GM13977 (cell line): ENCODE results near the gene CCDC188.

Experiments used
- DNase-seq: peaks from one replicate; pipeline ENCODE4 v3.0.0; 2012; ENCODE audit warnings: low spot score
- CTCF ChIP-seq: IDR thresholded peaks from 2 replicates; pipeline ENCODE4 v1.5.1; 2012; ENCODE audit warnings: mild to moderate bottlenecking, control low read depth; ENCODE audit not compliant: insufficient read depth; ENCODE audit errors: extremely low read depth, missing control alignments
- in situ Hi-C: fragments of 300-500 bp; cut with MboI; formaldehyde crosslinking; loops from one replicate; pipeline ENCODE4 v1.12.0; 2022; ENCODE audit warnings: low sequenced_read_pairs, low pct_unique_long_range_greater_than_20kb, mixed read lengths, inconsistent platforms; ENCODE audit not compliant: unreplicated experiment

Gene CCDC188

DNA sequence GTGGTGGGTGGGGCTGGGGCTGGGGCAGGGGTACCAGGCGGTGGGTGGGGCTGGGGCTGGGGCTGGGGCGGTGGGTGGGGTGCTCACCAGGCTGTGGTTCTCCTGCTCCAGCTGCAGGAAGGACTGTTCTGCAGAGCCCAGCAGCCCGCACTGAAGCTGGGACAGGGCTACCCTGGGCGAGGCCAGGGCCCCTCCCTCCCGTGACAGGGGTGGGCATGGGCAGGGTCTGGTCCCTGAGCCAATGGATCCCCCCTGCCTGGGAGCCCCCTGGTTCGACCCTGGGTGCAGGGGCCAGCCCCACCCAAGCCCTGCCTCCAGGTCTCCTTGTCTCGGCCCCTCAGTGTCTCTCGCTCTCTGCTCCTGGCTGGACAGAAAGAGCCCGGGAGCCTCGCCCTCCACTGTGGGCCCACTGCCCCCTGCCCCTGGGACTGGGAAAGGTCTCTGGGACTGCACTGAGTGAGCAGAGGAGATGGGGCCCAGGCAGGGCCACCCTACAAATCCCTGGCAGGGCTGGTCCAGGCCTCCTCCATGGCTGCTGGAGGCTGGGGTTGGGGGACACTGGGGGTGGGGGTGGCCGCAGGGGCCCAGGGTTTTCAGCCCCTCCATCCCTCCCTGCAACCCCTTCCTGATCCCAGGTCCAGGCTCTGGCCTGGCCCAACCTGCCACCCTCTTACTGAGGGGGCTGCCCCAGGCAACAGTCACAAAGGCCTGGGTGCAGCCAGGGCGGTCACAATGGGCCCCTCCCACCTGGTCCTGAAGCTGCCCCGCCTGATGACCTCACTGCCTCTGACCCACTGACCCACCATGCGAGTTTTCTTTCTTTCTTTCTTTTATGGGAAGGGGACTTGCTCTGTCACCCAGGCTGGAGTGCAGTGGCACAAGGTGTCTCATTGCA lies at the start of gene CCDC188:
TSS of gene CCDC188 (minus strand) at position 675 of the 895 bp plus-strand sequence. CDS start at position 606, 69 bp downstream.
- in situ Hi-C loops: loop anchor here (10.0 kb wide), 1 partner anchor 144 kb away; no protein-coding TSS in a partner anchor
- TF ChIP-seq CTCF: no peak
- no peak for DNase-seq

DNA sequence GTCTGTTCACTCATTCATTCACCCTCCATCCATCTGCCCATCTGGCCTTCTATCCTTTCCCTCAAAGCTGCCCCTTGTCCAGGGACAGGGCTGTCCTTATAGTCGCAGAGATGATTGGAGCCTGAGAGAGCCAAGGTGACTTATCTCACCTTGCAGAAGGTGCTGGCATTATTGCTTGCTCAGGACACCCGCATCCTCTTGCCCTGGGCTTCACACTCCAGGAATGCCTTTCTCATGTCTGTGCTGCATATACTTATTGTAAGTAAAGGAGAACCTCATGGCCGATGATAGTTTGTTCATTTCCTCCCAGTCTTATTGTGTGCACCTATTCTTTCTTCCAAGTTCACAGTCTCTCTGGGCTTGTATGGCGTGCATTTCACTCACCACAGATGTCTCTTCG lies 49.1 kb upstream of the CCDC188 start:
- in situ Hi-C loops: no loop called here
- no peak for DNase-seq
- TF ChIP-seq CTCF: no peak

GRCh38 chr22:20199413-20199842 lies 48.6 kb upstream of the CCDC188 start:
- TF ChIP-seq CTCF: no peak
- in situ Hi-C loops: no loop called here
- DNase-seq: no peak

DNA sequence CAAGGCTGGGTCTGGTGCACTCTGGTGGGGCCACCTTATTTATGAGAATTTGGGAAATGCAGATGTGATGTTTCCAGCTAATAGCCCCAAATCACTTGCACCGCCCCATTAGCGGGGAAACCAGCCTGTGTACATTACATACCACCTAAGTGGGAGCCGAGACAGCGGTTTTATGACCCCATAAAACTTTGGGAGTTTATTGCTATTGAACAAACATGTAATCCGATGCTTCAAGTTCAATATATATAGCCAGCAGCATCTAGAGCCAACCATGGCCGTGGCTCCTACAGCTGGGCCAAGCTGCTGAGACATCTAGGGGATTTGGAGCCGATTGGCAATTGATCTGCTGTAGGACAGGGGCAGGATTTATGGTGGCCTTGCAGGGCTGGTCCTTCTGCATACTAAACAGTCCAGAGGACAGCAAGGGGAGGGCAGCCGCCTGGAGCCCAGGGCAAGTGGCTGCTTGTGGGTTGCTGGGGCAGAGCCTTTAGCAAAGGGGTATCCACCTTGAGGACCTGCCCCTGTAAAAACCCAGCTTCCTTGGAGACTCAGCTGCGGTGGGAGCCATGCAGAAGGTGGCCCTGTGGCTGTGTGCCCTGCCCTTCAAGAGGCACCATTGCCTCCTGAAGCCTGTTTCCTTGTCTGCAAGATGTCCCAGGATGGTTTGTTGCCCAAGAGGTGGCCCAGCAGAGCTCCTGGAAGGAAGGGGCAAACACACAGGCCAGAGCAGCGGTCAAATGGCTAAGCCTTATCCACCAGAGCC lies 47.9 kb upstream of the CCDC188 start:
- in situ Hi-C loops: no loop called here
- no peak for TF ChIP-seq CTCF
- DNase-seq: no peak

DNA sequence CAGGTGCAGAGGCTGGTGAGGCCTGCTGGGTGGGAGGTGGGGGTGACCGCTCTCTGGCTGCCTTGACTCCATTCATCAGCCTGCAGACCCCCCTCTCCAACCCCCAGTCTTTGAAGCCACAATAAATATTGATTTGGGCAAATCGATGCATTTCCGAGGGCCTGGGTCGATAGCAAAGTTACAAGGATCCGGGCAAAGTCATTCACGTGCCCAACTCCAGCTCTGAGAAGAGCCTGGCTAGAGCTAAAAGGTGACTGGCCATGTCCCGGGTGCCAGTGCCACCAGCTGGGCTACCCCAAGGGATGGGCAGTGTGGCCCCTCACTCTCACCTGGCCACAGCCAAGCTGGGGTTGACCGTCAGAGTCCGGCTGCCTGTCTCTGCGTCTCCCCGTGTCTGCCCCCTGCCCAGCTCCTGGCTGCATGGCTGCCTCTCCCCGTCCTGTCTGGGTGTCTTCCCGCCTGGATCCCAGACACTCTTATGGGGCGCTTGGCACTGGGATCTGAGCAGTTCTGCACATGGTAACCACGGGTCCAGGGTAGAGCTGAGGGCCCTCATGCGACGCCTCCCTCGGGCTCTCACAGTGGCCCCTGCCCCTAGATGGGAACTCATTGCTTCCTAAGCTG lies 46.7 kb upstream of the CCDC188 start:
- in situ Hi-C loops: no loop called here
- no peak for TF ChIP-seq CTCF
- DNase-seq: no peak

GRCh38 chr22:20196094-20196842 lies 45.4 kb upstream of the CCDC188 start:
- in situ Hi-C loops: no loop called here
- DNase-seq: no peak
- TF ChIP-seq CTCF: no peak
